Stimulated activated CD4-positive, alpha-beta T cell treated with anti-CD3 and anti-CD28 coated beads, Interleukin-4, amount 100 ng/mL, for 1 hour (primary cell): Measurements from ENCODE around the gene ACTR1A.
"Not testable (repeated sequence)": the region's sequence is repeated elsewhere in the genome, so short reads cannot be mapped to it uniquely, and the experiment has no call there.

Experiments
- DNase-seq: peaks from one replicate; pipeline ENCODE4 v3.0.0-alpha.2; 2020

ACTR1A gene

DNA sequence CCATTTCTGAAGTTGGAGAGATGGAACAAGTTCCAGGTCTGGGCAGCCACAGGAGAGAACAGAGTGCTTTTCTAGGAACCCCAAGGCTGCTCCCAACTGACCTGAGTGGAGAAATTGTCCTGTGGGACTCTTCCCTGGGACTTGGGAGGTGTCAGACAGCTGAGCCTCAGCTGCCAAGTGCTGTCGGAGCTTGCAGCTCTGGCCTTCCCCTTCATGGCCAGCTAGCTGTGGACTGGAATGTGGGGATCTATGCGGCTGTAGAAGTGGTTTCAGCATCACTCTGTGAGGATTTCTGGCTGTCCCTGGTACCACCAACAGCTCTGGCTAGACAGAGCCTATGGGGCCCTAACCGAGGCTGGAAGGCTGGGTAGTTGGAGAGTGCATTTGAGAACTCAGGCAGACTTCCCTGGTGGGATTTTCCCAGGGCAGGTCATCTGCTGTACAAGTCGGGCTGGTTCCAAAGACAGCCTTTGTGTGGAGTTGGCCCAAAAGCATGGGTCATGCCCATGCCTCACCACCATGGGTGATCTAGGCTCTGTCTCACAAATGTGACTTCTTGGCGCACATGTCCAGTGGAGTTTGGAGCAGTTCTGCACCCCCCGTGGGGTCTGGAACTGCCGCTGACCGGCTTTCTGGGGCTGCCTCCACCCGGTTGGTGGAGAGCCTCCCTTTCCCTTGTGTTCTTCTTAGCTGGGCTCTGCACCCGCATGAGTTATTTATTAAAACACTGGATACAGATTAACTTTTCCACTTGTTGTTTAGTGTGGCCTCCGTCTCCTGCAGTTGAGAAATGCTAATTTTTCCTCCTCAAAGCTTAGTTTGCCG is 12.2 kb upstream of the ACTR1A start:
- DNase-seq: no peak

DNA sequence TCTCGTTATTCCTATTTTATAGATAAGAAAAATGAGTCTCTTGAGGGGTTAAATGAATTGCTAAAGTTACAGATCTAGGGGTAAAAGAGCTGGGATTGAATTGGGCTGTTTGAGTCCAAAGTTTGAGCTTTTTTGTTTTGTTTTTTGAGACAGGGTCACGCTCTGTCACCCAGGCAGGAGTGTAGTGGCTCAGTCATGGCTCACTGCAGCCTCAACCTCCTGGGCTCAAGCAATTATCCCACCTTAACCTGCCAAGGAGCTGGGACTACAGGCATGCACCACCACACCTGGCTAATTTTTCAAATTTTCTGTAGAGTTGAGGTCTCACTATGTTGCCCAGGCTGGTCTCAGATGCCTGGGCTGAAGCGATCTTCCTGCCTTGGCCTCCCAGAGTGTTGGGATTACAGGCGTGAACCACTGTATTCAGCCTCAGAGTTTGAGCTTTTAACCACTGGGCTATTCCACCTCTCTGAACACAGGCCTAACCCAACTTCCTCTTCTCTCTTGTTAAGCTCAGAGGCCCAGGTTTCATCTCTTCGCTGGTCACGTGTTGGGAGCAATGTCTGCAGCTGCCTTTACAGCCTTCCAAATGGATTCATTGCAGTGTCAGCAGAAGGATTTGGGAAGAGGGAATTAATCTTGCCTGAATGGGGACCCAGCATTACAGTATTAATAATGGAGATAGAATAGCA is 9.2 kb upstream of the ACTR1A start:
- DNase-seq: no peak

GRCh38 chr10:102509387-102509786 is 6.9 kb upstream of the ACTR1A start:
- no peak for DNase-seq

DNA sequence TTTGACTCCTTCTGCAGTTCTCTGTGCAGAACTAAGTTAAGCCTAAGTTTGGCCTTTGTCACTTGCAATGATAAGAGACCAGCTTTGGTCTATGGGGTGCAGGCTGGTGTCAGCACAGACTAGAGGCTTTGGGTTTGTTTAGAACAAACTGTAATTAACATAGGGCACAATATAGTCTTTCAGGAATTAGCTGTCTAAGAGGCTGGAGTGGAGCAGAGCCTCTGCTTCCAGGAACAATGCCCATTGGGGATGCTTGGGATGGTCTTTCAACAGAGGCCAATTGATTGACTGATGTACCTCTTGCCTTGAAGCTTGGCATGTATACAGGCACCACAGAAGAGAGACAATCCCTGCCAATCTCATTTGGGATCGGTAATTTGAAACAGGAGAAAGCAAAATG is 6.0 kb upstream of the ACTR1A start:
- no peak for DNase-seq

GRCh38 chr10:102507521-102507920 is 5.0 kb upstream of the ACTR1A start:
- DNase-seq: no peak

DNA sequence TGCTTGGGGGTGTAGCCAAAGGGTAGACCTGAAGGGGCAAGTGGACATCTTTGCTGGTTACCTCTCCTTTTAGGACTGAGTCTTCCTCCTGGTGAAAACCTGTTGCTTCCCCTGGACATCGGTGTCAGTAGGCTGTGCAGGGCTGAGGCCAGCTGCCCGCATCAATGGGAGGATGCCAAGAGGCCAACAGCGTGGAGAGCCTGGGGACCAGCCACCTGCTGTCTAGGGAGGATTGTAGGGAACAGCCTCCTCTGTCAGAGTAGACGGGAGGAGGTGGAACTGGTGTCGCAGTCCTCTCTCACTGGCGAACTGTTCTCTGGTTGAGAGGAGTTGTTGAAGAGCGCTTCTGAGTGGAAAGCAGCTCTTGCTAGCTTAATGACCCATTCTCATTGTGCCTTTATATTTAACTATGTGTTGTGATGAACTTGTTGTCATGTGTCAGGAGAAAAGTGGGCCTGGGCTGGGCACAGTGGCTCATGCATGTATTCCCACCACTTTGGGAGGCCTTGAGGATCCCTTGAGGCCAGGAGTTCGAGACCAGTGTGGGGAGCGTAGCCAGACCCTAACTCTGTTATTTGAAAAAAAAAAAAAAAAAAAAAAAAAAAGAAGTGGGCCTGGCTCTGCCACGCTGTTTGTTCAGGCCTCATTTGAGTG is 3.1 kb upstream of the ACTR1A start:
- DNase-seq: no peak

DNA sequence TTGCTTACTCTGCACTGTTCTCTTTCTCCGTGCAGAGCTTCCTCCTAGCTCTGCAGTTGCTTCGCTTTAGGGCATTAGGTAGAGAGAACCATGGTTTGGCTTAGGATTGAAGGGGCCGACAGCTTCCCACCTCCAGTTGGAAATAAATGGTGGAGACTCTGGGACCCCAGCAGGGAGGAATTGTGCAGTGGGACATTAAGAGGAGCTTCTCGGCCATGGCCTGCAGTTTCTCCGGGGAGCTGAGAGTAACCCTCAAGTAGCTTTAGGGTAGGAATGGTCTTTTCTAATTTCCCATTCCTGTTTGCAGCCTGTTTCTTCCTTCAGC is 2.4 kb upstream of the ACTR1A start:
- no peak for DNase-seq

GRCh38 chr10:102504179-102504975 is 1.9 kb upstream of the ACTR1A start:
- peak; percentile 40 for DNase-seq

DNA sequence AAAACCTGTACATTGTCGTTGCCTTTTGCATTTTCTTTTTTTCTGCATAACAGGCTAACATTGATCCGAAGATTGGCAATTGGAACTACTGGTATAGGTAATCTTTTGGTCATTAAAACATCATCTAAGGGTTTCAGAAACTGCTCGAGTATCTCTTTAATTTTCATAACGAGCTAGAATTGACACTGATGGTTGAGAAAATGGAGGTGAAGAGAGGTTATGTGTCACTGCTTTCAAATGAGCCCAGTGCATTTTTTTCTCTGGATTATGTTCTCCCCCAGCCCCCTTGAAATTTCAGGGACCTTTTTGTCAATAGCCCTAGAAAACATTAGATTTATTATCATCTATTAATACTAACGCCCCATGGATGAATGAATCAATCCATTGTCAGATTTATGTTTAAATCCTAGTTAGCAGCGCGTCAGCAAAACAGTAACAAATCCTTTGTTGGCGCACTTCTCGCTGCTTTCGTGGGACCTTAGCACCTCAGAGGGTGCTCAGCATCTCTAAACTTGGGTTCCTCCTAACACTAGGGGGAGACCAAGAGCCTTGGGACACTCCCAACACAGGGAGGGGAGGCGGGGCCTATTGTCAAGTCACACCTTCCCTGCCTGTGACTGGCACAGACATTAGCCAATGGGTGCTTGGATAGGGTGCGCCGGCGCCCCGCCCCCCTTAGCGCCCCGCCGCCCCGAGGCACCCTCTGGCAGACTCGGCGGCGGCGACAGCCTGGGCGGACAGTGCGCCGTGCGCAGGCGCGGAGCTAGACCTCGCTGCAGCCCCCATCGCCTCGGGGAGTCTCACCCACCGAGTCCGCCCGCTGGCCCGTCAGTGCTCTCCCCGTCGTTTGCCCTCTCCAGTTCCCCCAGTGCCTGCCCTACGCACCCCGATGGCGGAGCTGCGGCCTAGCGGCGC is 1.0 kb upstream of the ACTR1A start, which contains the start of gene SUFU:
Gene SUFU (plus strand): TSS at position 709 of the 915 bp plus-strand sequence. CDS start 181 bp downstream, at position 890.
- DNase-seq: peak; percentile 96

GRCh38 chr10:102502029-102502336 is 529 bp downstream of the ACTR1A start:
- DNase-seq: peak; percentile 96

GRCh38 chr10:102501201-102502028 is 1.1 kb downstream of the ACTR1A start:
- DNase-seq: no peak

DNA sequence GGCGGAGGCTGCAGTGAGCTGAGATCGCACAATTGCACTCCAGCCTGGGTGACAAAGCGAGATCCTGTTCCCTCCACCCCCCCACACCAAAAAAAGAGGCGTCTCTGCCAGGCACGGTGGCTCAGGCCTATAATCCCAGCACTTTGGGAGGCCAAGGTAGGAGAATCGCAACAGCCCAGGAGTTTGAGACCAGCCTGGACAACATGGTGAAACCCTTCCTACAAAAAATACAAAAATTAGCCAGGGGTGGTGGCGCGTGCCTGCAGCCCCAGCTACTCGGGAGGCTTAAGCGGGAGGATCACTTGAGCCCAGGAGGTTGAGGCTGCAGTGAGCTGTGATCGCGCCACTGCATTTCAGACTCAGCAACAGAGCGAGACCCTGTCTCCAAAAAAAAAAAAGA is 1.8 kb downstream of the ACTR1A start:
- DNase-seq: not testable (repeated sequence)

DNA sequence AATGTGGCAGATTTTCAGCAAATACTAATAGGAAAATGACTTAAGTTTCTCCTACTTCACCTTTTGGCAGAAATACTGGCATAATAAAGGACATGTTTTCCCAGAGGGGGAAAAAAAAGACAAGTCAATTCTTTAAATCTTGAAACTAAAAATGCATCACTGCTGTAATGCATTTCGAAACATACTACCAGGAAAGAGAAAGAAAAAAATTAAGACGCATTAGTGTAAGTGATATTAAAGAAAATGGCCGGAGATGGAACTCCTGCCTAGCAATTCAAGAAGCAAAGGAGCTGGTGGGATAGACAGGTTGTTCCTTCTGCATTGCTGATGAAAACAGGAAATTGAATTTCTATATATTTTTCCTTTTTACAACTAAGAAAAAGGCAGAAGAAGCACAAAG is 3.2 kb downstream of the ACTR1A start:
- no peak for DNase-seq

- no peak for DNase-seq
Measured at GRCh38 chr10:102497545-102497944, 5.0 kb downstream of the ACTR1A start.

DNA sequence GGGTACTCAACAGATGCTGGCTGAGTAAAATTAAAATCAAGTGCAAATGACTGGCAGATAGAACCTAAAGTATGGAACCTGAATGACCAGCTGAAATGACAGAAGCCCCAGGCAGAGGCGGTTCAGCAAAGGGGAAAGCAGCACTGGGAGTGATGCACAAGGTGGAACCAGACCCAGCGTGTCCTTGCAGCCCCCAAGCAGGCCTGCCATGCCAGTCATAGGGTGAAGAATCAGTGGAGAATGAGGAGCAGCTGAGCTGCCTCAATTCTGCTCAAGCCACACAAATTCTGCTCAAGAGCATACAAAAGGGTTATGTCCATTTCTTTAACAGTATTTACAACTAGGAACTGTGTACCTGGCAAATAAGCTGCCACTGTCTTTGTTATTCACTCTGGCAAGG is 8.7 kb downstream of the ACTR1A start:
- no peak for DNase-seq

DNA sequence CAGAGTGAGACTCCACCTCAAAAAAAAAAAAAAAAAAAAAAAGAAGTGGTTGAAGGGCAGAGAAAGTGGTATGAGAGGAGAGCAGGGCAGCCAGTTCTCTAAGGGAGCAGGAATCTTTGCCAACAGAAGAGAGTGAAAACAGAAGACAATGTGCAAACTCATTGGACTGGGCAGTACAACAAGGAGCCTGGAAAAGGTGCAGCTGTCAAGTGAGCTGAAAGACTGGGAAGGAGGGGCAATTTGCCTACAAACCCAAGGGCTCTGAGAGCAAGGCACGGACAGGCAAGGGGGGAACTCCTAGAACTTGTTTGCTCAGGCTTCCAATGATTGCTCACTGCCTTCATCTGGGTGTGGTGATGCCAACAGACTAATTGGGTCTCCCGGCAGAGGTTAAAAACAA is 9.5 kb downstream of the ACTR1A start:
- no peak for DNase-seq

- DNase-seq: no peak
Measured at GRCh38 chr10:102492344-102492939, 10.1 kb downstream of the ACTR1A start.

- DNase-seq: no peak
Measured at GRCh38 chr10:102491136-102491535, 11.4 kb downstream of the ACTR1A start.

GRCh38 chr10:102485093-102485784 is 17.3 kb downstream of the ACTR1A start:
- no peak for DNase-seq

- no peak for DNase-seq
Measured at GRCh38 chr10:102484021-102484420, 18.5 kb downstream of the ACTR1A start.
